ENCODE measurements around the gene LHPP. TPM values are rescaled to one million over a fixed set of nuclear protein-coding genes. Genes with fewer than 3 reads are reported as not detected.
"Not testable (repeated sequence)": the region's sequence is repeated elsewhere in the genome, so short reads cannot be mapped to it uniquely, and the experiment has no call there.

The LHPP gene
- total RNA-seq, 1 donor from 2014 or later = 2.4 TPM

DNA sequence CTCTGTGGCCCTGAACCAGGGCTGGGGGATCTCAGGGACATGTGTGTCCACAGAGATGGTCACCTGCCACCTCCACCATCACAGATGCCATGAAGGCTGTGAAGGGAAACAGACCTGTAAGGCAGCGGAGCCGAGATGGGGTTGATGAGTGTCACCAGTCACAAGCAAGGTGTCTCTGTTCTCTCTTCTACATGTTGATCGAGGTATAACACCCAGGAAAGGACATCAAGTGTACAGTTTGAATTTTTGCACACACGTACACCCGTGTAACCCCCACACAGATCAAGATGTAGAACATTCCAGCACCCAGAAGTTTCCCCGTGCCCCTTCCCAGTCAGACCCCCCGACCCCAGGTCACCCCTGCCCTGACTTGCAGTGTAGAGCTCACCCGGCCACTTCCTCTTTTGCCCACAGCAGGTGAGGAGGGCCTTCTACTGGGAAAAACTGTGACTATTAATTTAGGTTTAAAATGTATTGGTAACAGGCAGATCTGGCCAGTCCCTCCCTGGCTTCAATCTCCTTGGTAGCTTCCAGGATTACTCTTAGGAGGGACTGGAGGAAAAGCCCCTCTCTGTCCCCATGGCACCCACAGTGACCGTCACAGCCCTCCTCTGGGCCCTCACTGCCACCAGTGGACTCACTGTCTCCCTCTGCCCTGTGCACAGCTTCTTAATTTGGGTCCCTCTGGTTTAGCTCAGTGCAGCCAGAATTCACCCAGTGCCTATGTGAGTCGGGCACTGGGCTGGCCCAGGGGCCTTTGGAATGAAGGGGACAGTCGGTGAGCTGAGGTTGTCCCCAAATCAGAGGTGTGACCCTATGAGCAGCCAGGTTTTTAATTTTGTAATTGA lies 108.2 kb downstream of the LHPP start:
- DNase-seq (ENCODE audit: low read depth, low spot score) = no peak

GRCh38 chr10:124570646-124571045 lies 109.0 kb downstream of the LHPP start:
- no peak for DNase-seq (ENCODE audit: low read depth, low spot score)

DNA sequence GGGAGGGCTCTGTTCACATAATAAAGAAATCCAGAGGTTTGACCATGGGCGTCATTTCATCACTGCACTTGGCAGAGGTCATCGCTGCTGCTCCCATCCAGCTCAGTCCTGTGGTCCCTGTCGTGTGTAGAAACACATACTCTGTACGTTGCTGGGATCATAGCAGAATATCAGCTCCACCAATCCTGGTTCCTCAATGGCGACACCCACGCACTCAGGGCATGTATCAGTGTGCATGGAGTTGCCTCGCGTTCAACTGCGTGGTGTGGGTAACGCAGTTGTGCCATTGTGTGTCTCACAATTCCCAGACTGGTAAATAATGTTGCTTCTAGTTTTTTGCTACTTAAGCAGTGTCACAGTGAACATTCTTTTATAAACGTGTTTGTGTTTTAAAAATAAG lies 111.1 kb downstream of the LHPP start:
- no peak for DNase-seq (ENCODE audit: low read depth, low spot score)

- DNase-seq (ENCODE audit: low read depth, low spot score) = no peak
Measured at GRCh38 chr10:124573726-124574455, 112.3 kb downstream of the LHPP start.

GRCh38 chr10:124574456-124575070 lies 112.9 kb downstream of the LHPP start:
- no peak for DNase-seq (ENCODE audit: low read depth, low spot score)

DNA sequence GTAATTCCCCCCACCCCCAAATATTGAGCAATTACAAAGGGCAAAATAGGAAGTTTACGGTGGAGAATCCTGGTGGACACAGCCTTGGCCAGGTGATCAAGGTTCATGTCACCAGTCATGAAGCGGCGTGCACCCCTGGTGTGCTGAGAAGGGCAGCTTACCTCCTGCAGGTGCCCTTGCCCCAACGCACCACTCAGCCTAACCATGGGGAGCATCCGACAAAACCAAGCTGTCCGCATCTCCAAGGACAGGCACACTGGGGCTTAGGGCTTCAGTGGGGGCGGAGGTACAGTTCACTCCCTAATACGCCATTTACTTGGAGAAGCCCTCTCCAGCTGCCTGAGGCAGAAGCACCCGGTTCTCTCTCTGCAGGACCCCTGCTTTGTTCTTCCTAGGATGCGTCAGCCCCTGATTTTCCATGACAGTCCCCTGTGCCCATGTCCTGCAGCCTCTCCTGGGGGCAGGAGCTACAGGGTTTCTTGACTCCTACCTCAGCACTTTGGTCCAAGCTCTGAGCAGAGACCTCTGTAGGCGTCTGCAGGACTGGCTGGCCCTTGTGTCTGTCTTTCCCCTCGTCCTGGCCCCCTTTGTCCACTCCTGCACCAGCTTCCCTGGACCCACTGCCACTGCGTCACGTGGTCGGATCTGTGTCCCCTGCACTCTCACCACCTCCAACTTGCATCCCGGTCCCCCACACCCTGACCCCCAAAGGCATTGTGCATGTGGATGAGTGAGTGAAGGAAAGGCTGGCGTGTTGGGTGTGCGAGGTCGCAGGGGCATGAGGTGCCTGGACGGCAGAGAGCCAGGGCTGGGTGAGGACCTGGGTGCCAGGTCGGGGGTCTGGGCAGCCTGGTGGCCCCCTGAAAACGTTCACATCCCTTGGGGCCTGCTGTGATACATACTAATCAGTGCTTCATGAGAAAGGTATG lies 113.7 kb downstream of the LHPP start:
- no peak for DNase-seq (ENCODE audit: low read depth, low spot score)

DNA sequence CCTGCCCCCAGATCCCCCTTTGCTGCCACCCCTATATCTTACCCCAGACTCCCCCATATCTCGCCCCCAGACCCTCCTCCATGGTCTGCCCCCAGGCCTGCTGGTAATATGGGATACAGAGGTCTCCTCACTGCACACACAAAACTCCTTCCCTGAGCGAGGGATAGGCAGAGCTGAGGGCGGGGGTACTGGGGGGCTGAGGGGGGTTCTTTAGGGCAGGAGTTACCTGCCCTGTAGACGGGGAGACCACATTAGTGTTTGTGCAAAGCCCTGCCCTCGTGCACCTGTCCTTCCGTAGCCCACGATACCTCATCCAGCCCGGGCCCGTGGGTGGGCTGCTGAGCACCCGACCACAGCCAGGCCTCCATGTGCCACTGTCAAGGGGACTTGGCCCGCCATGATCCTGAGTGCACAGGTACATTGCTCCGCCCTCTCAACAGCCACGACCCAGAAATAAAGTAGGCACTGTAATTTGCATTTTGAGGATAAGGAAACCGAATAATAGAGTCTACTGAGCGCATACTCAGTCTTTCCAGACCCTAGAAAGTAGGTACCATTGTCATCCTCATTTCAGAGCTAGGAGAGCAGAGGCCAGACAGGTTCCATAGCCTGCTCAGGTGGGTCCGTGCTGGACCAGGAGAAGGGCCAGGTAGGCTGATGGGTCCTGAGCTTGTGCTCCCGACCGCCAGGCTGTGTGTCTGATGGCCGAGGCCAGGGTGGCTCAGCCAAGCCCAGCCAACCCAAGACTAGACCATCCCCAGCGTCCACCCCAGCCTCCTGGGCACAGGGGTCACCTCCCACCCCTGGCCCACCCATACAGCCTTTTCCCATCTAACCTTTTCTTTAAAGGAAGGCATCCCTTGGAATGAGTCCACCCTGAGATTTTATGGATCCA lies 115.2 kb downstream of the LHPP start:
- DNase-seq (ENCODE audit: low read depth, low spot score) = no peak

GRCh38 chr10:124577651-124578050 lies 116.0 kb downstream of the LHPP start:
- no peak for DNase-seq (ENCODE audit: low read depth, low spot score)

- no peak for DNase-seq (ENCODE audit: low read depth, low spot score)
Measured at GRCh38 chr10:124578231-124579010, 116.8 kb downstream of the LHPP start.

DNA sequence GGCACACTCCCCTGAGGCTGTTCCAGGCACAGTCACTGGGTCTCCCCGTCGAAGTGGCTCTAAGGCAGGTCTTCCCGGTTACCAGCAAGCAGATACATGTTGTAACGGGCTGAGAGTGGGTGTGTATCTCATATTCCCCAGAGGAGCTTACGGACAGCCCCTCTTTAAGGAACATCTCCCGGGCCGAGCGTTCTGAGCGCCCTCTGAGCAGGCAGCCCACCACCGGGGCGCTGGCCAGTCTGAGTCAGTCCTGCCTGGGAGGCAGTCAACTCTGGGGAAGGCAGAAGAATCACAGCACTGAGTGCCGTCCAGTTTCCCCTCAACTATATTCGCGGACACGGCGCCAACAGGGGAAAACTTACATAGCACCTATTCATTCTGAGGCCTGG lies 117.4 kb downstream of the LHPP start:
- no peak for DNase-seq (ENCODE audit: low read depth, low spot score)

DNA sequence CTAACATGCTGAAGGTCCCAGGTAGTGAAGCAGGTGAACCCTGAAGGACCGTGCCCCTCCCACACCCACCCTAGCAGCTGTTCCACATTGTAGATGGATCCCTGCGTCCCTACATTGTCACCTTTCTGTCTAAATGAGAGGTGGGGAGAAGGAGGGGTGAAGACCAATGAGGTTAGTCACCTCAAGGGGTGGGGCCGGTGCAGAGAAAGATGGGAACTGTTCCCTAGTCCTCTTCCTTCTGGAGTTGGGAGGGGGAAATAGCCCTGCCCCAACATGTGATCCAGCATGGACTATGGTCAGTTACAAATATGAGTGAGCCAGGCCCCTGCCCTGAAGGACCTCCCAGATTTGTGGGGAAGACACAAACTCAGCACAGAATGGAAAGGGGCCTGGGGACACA lies 124.5 kb downstream of the LHPP start:
- no peak for DNase-seq (ENCODE audit: low read depth, low spot score)

GRCh38 chr10:124587811-124588211 lies 126.2 kb downstream of the LHPP start:
- DNase-seq (ENCODE audit: low read depth, low spot score) = no peak

DNA sequence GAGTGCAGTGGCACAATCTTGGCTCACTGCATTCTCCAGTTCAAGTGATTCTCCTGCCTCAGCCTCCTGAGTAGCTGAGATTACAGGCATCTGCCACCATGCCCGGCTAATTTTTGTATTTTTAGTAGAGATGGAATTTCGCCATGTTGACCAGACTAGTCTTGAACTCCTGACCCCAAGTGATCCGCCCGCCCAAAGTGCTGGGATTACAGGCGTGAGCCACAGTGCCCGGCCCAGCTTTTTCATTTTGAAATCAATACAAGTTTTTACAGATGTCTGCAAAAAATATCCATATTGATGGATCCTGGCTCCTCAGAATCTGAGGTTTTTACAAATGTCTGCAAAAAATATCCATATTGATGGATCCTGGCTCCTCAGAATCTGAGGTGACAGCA lies 126.7 kb downstream of the LHPP start:
- not testable (repeated sequence) for DNase-seq (ENCODE audit: low read depth, low spot score)

DNA sequence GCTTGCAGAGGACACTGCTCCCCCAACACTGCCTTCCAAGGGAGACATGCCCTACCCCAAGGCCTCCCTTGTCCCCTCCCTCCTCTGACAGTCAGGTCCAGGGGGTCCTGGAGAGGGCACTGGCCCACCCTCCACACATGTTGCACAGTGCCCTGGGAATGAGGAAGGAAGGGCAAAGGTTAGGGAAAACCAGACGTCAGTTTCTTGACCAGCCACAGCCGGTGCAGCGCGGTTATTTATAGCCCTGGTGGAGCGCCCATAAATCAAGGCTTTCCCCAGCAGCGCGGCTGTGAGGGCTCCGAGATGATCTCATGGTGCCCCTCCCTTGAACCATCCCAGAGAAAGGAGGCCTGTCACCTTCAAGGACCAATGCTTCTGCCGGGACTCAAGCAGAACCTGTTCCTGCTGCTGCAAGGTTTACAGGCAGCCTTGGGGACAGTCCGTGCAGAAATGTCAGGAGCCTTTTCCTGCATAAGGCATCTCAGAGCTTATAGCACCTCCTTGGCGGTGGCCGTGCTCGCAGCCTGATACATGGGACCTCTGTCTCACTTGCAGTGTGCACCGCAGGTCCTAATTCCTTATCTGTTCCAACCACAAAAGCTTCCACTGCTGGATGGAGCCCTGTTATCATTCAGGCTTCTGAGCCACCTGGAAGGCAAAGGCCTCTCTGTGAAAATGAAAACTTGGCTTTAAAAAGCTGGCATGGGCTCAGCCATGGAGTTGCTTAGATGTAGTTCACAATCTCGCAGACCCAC lies 127.3 kb downstream of the LHPP start:
- DNase-seq (ENCODE audit: low read depth, low spot score) = no peak

DNA sequence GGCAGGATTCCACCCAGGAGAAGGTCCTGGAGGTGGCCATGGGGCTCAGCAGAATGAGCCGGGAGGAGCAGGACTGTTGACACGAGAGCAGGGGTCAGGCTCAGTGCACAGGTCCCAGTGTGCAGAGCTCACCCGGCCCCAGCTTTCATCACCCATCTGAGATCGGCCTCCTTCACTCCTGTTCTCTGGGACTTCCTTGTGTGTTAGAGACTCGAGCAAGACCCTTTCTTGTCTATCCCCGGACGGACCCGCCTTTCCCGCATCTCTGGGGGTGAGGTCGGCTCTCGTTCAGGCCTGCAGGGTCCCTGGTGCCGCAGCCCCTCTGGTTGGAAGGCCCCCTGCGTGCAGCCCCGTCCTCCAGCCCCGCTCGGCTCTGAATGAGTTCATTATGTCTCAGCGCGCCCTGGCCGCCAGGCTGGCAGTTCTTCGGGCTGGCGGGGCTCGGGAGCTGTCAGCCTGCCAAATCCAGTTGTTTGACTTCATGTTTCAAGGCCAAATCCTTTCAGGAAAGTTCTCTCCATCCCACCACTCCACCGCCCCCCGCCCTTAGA lies 127.9 kb downstream of the LHPP start:
- no peak for DNase-seq (ENCODE audit: low read depth, low spot score)

DNA sequence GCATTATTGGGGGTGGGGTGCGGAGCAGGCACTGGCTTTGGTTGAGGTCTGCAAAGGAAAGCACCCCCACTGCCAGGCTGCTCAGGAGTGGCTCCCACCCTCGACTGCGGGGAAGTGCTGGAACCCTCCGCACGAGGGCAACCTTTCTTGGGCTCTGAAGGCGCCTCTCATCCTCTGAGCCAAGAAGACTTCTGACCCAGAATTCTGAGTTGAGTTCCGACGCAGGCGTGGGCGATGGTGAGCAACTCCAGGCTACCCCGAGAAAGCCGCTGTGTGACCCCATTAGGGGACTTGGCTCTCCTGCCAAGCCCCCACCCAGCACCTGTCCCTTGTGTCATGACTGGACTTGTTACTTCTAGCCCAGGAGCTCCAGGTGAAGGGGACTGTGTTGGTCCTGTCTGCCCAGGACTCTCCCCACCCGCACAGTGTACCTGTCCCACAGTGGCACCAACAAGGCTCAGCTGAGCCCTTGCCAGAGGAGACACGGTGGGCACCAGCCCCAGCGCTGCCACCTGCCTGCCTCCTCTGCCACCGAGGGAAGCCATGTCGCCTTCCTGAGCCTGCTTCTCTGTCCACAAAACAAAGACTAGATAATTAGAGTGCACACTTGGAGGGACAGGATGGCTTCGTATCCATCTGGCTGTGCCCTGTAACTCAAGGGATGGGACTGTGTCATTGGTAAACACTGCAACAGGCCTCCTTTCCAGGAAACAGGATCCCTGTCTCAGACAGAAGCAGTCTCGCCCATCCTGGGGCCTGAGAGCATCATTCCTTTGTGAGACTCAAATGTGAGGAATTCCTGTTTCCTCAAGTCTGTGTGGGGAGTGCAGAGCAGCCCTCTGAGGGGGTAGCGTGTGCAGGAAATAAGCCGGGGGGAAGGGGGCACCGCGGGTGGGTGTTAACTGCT lies 128.8 kb downstream of the LHPP start:
- DNase-seq (ENCODE audit: low read depth, low spot score) = no peak

- no peak for DNase-seq (ENCODE audit: low read depth, low spot score)
Measured at GRCh38 chr10:124591123-124591495, 129.5 kb downstream of the LHPP start.

All from pulmonary artery endothelial cell (primary cell).